ENCODE data around the gene PAM16.

The PAM16 gene

GRCh38 chr16:4316864-4317531 lies 34.1 kb downstream of the PAM16 start:
- H3K27me3 Mint-ChIP-seq: peaks cover 43% of the 10 kb centered on the region
- peaks cover 36% of the 10 kb centered on the region for H3K4me1 Mint-ChIP-seq
- no peak for ATAC-seq
- no peaks in the 10 kb centered on the region for H3K9me3 Mint-ChIP-seq
- H3K36me3 Mint-ChIP-seq: no peaks in the 10 kb centered on the region
- H3K4me3 Mint-ChIP-seq: no peak overlapping the region
- no peak overlapping the region for H3K27ac Mint-ChIP-seq

- Mint-ChIP-seq H3K4me3 (peak overlapping the region; percentile 21), H3K4me1 (peaks cover 36% of the 10 kb centered on the region), H3K9me3 (no peaks in the 10 kb centered on the region), H3K27me3 (peaks cover 43% of the 10 kb centered on the region), H3K36me3 (no peaks in the 10 kb centered on the region), H3K27ac (no peak overlapping the region)
- no peak for ATAC-seq
These were observed 34.8 kb downstream of the PAM16 start for GRCh38 chr16:4316108-4316863.

- H3K27ac Mint-ChIP-seq: peak within 1 kb of the TSS; percentile 11
- ATAC-seq: peak; percentile 17
- peaks cover 36% of the 10 kb centered on the region for H3K4me1 Mint-ChIP-seq
- H3K9me3 Mint-ChIP-seq: no peaks in the 10 kb centered on the region
- H3K4me3 Mint-ChIP-seq: peak within 1 kb of the TSS; percentile 81
- peaks cover 43% of the 10 kb centered on the region for H3K27me3 Mint-ChIP-seq
- H3K36me3 Mint-ChIP-seq: no peaks in the 10 kb centered on the region
These were observed 35.7 kb downstream of the PAM16 start, which contains the start of gene GLIS2 for GRCh38 chr16:4315186-4316107. GLIS2 (plus strand) TSS chr16:4316067; CDS start chr16:4332281, 16,214 bp downstream.

- no peaks in the 10 kb centered on the region for H3K9me3 Mint-ChIP-seq
- no peaks in the 10 kb centered on the region for H3K36me3 Mint-ChIP-seq
- H3K4me1 Mint-ChIP-seq: peaks cover 40% of the 10 kb centered on the region
- peak overlapping the region; percentile 11 for H3K27ac Mint-ChIP-seq
- H3K27me3 Mint-ChIP-seq: peaks cover 40% of the 10 kb centered on the region
- ATAC-seq: no peak
- H3K4me3 Mint-ChIP-seq: peak overlapping the region; percentile 81
These were observed 36.5 kb downstream of the PAM16 start for GRCh38 chr16:4314532-4315185.

GRCh38 chr16:4313563-4314531 lies 37.3 kb downstream of the PAM16 start:
- H3K4me1 Mint-ChIP-seq: peaks cover 39% of the 10 kb centered on the region
- ATAC-seq: no peak
- H3K27ac Mint-ChIP-seq: peak overlapping the region; percentile 11
- no peaks in the 10 kb centered on the region for H3K36me3 Mint-ChIP-seq
- H3K9me3 Mint-ChIP-seq: no peaks in the 10 kb centered on the region
- H3K27me3 Mint-ChIP-seq: peaks cover 33% of the 10 kb centered on the region
- peak overlapping the region; percentile 81 for H3K4me3 Mint-ChIP-seq

GRCh38 chr16:4309833-4310266 lies 41.3 kb downstream of the PAM16 start:
- peaks cover 14% of the 10 kb centered on the region for H3K27me3 Mint-ChIP-seq
- H3K9me3 Mint-ChIP-seq: peaks cover 3% of the 10 kb centered on the region
- peak; percentile 51 for ATAC-seq
- H3K4me3 Mint-ChIP-seq: no peak overlapping the region
- peaks cover 4% of the 10 kb centered on the region for H3K36me3 Mint-ChIP-seq
- H3K4me1 Mint-ChIP-seq: peaks cover 46% of the 10 kb centered on the region
- peak overlapping the region; percentile 32 for H3K27ac Mint-ChIP-seq

GRCh38 chr16:4309102-4309832 lies 41.9 kb downstream of the PAM16 start:
- H3K27me3 Mint-ChIP-seq: peaks cover 8% of the 10 kb centered on the region
- no peak for ATAC-seq
- H3K4me3 Mint-ChIP-seq: no peak overlapping the region
- H3K27ac Mint-ChIP-seq: no peak overlapping the region
- H3K9me3 Mint-ChIP-seq: peaks cover 3% of the 10 kb centered on the region
- H3K4me1 Mint-ChIP-seq: peaks cover 42% of the 10 kb centered on the region
- peaks cover 4% of the 10 kb centered on the region for H3K36me3 Mint-ChIP-seq

- H3K4me1 Mint-ChIP-seq: peaks cover 43% of the 10 kb centered on the region
- ATAC-seq: peak; percentile 97
- H3K36me3 Mint-ChIP-seq: peaks cover 8% of the 10 kb centered on the region
- no peaks in the 10 kb centered on the region for H3K27me3 Mint-ChIP-seq
- peaks cover 3% of the 10 kb centered on the region for H3K9me3 Mint-ChIP-seq
- H3K4me3 Mint-ChIP-seq: peak overlapping the region; percentile 84
- H3K27ac Mint-ChIP-seq: peak overlapping the region; percentile 92
These were observed 43.7 kb downstream of the PAM16 start for GRCh38 chr16:4307215-4308037.

GRCh38 chr16:4306470-4307214 lies 44.5 kb downstream of the PAM16 start:
- no peak for ATAC-seq
- Mint-ChIP-seq H3K4me3 (peak overlapping the region; percentile 80), H3K4me1 (peaks cover 43% of the 10 kb centered on the region), H3K36me3 (peaks cover 13% of the 10 kb centered on the region), H3K9me3 (peaks cover 3% of the 10 kb centered on the region), H3K27me3 (no peaks in the 10 kb centered on the region), H3K27ac (peak overlapping the region; percentile 92)

- no peaks in the 10 kb centered on the region for H3K27me3 Mint-ChIP-seq
- peaks cover 18% of the 10 kb centered on the region for H3K36me3 Mint-ChIP-seq
- H3K4me3 Mint-ChIP-seq: no peak overlapping the region
- ATAC-seq: no peak
- H3K27ac Mint-ChIP-seq: no peak overlapping the region
- peaks cover 3% of the 10 kb centered on the region for H3K9me3 Mint-ChIP-seq
- peaks cover 30% of the 10 kb centered on the region for H3K4me1 Mint-ChIP-seq
These were observed 47.1 kb downstream of the PAM16 start for GRCh38 chr16:4303973-4304372.

GRCh38 chr16:4301968-4302367 lies 49.2 kb downstream of the PAM16 start:
- H3K27me3 Mint-ChIP-seq: no peaks in the 10 kb centered on the region
- no peak overlapping the region for H3K27ac Mint-ChIP-seq
- no peak overlapping the region for H3K4me3 Mint-ChIP-seq
- H3K4me1 Mint-ChIP-seq: peaks cover 24% of the 10 kb centered on the region
- H3K9me3 Mint-ChIP-seq: no peaks in the 10 kb centered on the region
- peaks cover 14% of the 10 kb centered on the region for H3K36me3 Mint-ChIP-seq
- no peak for ATAC-seq

GRCh38 chr16:4301177-4301576 lies 49.9 kb downstream of the PAM16 start:
- H3K27ac Mint-ChIP-seq: no peak overlapping the region
- H3K9me3 Mint-ChIP-seq: no peaks in the 10 kb centered on the region
- H3K36me3 Mint-ChIP-seq: peaks cover 14% of the 10 kb centered on the region
- H3K4me1 Mint-ChIP-seq: peaks cover 16% of the 10 kb centered on the region
- no peaks in the 10 kb centered on the region for H3K27me3 Mint-ChIP-seq
- no peak for ATAC-seq
- no peak overlapping the region for H3K4me3 Mint-ChIP-seq

Data from stimulated activated memory B cell treated with anti-CD40 and anti-IgM and Interleukin-4, amounts not matched to agents 10 μg/mL and 1 μg/mL and 100 μg/mL, for 72 hours (primary cell).